GM18507 (cell line): ENCODE results near the gene R3HDM4.
"Not testable (repeated sequence)": the region's sequence is repeated elsewhere in the genome, so short reads cannot be mapped to it uniquely, and the experiment has no call there.

Source experiments
- DNase-seq: peaks from one replicate; pipeline ENCODE4 v3.0.0; 2011; ENCODE audit warnings: low read depth; ENCODE audit not compliant: insufficient read length; ENCODE audit errors: extremely low spot score
- FAIRE-seq: peaks from 2 replicates; lab custom pipeline; 2011; peaks lifted over from hg19 to GRCh38; lab: Jason Lieb, UNC

The R3HDM4 gene

DNA sequence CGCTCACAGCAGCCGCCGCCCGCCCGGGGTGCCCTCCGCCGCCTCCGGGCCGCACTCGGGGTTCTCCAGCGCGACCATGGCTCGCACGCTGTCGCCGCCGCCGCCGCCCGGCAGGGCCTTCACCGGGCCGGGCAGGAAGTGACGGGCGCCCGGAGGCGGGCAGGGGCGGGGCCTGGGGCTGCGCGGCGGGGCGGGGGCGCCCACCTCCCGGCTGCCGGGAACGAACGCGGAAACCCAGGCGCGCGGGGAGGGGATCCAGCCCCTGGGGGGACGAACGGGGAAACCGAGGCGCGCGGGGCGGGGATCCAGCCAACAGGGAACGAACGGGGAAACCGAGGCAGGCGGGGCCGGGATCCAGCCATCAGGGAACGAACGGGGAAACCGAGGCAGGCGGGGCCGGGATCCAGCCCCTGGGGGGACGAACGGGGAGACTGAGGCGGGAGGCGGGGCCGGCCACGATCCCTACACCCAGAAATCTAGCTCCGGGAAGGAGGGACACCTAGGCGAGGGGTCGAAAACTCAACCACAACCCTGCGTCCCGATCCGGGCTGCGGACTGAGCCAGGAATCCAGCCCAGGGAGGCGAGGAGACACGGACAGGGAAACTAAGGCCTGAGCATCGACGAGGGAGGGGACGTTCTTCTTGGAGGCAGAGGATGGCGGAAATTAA, at the start of gene R3HDM4:
TSS of gene R3HDM4 (minus strand) at position 140 of the 669 bp plus-strand sequence. CDS start at position 78, 62 bp downstream.
- DNase-seq: no peak
- FAIRE-seq: peak; percentile 45

DNA sequence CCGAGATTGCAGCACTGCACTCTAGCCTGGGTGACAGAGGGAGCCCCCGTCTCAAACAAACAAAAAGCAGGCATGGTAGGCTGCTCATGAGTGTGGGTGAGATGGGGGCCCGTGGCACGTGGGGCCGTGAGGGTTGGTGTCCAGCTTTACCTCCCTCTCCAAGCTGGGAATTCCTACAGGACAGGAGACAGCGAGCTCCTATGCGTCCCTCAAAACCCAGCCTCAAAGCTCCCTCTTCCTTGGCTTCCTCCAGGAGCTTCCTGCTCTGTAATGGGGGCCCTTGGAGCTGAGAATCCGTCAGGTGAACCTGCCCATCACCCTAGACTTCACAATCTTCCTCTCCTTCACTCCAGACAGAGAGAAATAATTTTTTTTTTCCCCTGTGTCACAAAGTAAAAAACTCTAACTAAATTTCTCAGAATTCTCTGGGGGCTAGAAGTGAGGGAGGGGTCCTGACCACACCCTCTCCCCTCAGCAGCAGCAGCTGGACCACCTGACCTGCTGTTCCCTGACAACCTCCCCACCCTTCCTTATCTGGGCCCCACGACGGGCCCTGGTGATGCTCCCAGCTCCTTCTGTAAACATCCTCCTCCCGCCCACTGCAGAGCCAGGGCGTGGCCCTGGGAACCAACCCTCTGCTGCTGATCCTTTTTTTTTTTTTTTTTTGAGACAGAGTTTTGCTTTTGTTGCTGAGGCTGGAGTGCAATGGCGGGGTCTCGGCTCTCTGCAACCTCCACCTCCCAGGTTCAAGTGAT, 49.0 kb upstream of the R3HDM4 start:
- DNase-seq (no peak), FAIRE-seq (no peak)

DNA sequence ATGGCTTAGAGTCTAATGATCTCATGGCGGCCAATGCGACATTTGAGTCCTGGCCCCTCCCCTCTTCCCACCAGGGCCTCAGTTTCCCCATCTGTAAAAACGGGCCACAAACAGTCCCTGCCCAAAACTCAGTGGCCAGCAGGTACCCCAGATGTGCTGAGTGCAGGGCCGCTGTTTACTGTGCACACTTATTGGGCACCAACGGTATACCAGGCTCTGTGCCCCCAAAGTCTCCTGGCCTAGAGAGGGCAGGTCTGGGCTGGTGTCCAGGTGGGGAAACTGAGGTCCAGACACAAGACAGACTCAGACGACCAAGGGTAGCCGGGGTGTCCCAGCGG, 47.6 kb upstream of the R3HDM4 start:
- FAIRE-seq: no peak

DNA sequence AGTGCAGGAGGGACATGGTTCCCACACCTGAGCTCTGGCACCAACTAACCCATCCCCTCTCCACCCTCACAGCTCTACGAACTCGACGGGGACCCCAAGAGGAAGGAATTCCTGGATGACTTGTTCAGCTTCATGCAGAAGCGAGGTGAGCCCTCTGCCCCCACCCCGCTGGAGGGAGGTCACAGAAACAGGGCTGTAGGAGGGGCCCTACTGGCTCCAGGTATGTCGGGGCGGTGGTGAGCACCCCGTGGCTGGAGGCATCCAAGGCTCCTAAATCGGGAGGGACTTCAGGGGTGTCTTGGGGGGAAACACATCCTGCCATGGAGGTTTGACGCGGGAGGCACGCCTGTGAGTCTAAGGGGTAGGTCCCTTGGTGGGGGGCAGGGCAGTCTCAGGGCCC, 47.0 kb upstream of the R3HDM4 start:
- no peak for DNase-seq
- no peak for FAIRE-seq

More for the DNA sequence above, 47.6 kb upstream of the R3HDM4 start:
- DNase-seq: no peak

DNA sequence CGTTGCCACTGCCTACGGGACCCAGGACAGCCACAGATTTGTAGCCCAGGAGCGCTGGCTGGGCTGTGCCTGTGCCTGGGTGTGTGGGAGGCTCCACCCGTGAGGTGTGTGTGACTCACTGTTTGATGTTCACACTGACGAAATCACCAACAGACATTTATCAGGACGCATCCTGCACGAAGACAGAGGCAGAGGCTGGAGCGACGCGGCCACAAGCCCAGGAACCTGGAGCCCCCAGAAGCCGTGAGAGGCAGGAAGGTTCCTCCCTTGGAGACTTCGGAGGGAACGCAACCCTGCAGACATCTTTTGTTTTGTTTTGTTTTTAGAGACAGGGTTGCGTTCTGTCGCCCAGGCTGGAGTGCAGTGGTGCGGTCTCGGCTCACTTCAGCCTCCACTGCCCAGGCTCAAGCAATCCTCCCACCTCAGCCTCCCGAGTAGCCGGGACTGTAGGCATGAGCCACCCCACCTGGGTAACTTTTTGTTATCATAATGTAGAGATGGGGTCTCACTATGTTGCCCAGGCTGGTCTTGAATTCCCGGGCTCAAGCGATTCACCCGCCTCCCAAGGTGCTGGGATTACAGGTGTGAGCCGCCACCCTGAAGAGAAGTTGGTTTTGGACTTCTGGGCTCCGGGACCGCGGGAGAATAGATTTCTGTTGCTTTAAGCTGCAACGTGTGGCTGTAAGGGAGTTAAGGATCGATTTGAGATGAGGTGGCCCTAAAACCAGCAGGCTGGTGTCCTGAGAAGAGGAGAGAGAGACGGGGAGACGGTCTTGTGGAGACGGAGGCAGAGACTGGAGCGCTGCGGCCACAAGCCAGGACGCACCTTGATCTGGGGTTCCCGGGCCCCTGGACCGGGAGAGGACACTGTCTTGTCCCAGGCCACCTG, 46.2 kb upstream of the R3HDM4 start:
- DNase-seq (no peak), FAIRE-seq (no peak)

DNA sequence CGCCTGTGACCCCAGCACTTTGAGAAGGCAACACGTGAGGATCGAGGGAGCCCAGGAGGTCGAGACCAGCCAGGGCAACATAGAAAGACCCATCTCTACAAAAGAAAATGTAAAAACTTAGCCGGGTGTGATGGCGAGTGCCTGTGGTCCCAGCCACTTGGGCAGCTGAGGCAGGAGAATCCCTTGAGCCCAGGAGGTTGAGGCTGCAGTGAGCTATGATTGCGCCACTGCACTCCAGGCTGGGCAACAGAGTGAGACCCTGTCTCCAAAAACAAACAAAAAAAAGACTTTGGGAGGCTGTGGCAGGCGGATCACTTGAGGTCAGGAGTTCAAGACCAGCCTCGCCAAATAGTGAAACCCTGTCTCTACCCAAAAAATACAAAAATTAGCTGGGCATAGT, 44.6 kb upstream of the R3HDM4 start:
- not testable (repeated sequence) for FAIRE-seq, DNase-seq

DNA sequence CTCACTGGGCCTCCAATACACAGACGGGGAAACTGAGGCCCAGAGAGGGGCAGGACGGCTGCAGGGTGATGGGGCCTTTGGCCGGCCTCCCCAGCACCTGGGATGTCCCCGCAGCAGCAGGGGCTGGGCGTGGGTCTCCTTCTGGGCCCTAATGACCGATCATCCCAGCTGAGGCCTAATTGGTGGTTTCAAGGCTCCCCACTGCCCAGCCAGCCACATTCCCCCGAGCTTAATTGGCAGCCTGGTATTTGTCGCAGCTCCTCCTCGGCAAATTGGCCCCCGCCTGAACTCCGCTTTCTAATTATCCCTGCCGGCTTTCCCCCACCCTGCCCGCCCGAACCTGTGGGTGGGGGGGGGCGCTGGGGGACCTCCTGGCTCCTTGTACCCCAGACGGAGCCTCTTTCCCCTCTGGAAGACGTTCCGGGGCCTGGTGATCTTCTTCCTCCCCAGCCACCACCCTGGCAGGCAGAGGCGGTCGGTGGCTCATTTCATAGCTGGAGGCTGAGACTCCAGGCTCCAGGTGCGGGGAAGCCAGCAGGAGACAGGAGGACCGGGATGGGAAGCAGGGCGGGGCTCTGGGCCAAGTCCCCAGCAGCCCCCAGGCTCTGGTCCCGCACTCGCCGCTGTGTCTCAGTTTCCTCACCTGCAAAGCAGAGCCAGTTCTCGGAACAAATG, 43.9 kb upstream of the R3HDM4 start:
- no peak for FAIRE-seq

DNA sequence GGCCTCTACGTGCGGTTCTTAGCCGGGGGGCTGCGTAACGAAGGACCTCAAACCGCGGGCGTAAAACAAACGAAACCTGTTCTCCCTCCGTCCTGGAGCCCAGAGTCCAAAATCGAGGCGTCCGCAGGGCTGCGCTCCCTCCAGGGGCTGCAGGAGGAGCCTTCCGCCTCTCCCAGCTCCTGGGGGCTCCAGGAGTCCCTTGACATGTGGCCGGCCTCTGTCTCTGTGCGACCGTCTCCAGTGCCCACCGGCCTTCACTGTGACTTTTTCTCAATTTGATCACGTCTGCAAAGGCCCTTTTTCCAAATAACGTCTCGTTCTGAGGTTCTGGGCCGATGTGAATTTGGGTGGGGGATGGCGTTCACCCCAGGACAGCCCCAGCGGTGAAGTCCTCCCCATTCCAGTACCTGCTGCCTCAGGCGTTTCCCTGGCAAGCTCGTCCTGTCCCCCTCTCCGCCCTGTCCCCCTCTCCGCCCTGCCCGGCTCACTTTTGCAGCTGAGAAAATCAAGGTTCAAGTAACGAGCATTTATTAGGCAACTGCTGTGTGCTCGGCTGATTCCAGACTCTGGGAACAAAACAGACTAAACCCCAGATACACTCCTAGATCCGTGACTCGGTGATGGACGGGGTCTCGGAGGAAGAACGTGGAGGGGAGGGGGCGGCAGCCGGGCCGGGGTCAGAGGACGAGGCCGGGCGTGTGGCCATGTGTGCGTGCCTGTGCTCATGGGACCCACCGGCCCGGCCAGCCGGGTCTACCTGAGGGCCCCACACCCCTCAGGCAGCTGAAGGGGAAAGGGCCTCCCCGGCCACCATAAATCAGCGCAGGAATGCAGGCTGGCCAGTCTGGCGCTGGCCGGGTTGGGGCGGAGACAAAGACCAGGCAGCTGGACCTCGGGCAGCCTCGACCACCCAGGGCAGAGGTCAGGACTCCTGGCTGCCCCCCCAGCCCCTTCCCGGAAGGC, 43.1 kb upstream of the R3HDM4 start:
- DNase-seq (no peak), FAIRE-seq (no peak)

More for the DNA sequence above, 43.9 kb upstream of the R3HDM4 start:
- DNase-seq: no peak

DNA sequence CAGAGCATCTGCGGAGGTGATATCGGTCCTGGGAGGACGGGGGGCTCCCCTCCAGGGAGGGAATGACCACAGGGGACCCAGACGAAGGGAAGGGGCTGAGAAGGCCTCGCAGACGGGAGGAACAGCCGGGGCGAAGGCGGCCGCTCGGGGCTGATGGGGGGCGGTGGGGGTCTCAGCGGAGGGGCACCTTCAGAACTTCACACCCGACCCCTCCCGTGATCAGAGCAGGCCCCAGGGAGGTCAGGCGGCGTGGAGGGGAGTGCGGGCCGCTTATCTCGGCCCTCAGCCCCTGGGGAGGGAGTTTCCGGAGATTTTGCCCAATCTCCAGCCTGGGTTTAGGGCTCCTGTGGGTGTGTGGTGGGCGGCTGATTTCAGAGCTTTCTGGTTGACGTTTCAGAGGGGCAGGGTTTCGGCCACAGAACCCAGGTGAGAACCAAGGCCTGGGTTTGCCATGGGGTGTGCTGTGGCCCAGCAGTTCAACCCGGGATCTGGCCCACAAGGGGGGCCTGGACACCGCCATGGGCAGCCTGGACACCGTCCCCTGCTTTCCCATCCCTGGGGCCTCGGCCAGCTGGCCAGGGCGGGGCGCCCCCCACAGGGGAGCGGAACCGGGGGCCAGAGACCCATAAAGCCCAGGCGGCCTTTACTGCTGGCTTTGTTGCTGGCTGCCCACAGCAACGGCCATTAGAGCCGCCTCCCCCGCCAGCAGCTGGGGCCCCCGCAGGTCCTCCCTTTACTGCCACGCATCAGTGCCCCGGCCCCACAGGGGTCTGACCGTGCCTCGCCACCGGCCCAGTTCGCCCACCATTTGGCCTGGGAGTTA, 41.9 kb upstream of the R3HDM4 start:
- DNase-seq: peak; percentile 86
- FAIRE-seq: peak; percentile 96

DNA sequence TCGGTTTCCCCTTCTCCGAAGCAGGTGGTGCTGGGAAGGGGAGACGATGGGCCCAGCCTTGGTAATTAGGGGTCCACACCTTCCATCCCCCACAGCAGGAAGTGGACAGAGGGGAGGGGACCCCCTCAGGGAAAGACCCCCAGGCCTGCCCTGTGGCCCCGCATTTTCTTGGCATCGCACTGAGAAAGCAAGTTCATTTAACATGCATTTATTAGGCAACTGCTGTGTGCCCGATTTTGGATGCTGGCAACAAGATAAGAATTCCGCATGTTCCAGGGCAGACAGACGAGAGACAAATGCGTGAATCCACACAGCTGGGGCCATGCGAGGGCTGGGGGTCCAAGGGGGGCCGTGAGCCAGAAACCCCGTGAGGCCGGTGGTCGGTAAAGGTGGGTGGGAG, 41.3 kb upstream of the R3HDM4 start:
- DNase-seq: no peak
- FAIRE-seq: peak; percentile 60

DNA sequence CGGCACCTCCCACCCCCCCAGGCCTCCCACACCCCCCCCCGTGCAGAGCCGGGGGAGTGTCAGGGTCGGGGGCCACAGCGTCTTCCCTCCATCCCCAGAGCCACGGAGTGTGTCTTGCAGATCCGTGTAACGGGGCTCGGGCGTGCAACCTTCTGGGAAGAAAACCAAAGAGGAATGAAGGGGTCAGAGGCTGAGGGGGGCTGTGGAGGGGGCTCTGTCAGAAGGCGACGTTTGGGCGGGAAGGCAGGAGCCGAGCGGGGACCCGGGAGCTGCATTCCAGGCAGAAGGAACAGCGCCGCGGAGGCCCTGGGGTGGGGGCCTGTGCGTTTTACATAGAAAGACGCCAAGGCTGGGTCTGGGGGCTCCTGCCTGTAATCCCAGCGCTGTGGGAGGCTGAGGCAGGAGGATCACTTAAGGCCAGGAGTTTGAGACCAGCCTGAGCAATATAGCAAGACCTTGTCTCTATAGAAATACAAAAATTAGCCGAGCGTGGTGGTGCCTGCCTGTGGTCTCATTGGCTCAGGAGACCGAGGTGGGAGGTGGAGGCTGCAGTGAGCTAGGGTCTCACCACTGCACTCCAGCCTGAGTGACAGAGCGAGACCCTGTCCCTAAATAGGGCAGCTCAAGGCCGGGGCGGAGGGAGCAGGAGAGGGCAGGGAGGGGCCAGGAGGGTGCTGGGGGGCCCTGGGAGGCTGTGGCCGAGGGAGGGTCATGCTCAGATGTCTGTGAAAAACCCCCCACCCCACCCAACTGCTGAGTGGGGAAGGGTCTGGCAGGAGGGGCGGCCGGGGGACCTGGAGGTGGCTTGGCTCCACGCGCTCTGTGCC, 40.6 kb upstream of the R3HDM4 start:
- DNase-seq (no peak), FAIRE-seq (no peak)

DNA sequence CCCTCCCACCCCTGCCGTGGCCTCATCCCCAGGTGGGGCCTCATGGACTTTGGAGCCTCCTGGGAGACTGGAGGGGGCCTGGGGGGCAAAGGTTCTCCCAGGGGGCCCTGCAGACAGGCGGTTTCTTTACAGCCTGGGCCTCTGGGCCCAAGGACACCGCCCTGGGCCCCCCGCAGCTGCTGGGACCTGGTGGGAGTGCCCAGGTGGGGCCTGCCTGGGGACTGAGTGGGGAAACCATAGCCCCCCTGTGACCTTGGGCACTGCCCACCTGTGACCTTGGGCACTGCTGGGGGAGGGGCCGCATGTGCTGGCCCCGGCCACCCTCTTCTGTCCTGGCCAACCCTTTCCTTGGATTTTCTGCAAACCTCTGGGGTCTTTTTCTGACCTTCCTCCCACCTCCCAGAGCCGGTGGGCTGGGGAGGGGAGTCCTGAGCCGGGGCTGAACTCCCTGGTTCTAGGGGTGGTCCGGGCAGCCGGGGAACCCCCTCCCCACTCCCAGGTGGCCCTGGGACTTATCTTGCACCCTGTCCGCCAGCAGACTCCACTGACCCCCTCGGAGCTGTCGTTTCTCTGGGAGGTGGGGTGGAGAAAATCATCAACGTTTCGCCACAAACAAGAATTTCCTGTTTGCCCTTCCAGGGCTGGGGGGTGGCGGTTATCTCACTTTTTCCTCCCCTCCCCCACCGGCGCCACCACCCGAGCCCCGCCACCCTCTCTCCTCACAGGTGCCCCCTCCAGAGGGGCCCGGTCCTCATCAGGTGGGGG, 39.8 kb upstream of the R3HDM4 start:
- no peak for DNase-seq

DNA sequence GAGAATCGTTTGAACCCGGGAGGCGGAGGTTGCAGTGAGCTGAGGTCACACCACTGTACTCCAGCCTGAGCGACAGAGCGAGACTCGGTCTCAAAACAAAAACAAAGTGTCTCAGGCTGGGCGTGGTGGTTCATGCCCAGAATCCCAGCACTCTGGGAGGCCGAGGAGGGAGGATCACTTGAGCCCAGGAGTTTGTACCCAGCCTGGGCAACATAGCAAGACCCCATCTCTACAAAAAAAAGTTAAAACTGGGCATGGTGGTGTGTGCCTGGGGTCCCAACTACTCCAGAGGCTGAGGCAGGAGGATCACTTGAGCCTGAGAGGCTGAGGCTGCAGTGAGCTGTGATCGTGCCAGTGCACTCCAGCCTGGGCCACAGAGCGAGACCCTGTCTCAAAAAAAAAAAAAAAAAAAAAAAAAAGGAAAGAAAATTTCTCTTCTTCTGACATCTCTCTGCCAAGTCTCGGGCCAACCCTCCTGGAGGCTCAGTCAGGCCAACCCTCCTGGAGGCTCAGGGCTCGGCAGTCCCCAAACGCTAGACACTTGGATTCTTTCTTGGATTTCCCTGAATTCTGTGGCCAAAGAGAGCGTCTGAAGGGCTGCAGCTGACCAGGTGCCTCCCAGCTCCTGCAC, 39.1 kb upstream of the R3HDM4 start:
- DNase-seq (no peak), FAIRE-seq (no peak)

More for the DNA sequence above, 39.8 kb upstream of the R3HDM4 start:
- FAIRE-seq: peak; percentile 71

DNA sequence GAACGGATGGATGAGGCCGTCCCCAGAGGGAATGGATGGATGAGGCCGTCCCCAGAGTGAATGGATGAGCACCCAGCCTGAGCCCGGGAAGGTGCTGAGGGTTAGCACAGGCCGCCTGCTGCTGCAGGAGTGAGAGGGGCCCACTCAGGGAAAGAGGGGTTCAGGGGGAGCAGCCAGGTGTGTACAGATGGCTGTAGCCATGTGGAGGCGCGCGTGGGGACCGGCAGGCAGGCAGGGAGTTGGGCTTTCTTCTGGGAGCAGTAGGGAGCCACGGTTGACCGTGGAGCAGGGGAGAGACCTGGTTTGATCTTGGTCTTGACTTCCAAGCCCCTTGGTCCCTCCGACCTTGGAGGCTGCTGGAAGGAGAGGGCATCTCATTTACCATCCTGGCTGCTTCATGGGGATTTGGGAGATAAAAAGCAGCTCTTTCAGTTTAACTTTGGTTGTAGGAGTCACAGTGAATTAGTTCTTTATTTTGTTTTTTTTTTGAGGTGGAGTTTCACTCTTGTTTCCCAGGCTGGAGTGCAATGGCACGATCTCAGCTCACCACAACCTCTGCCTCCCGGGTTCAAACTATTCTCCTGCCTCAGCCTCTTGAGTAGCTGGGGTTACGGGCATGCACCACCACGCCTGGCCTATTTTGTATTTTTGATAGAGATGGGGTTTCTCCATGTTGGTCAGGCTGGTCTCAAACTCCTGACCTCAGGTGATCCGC, 37.5 kb upstream of the R3HDM4 start:
- FAIRE-seq (peak; percentile 73), DNase-seq (no peak)

DNA sequence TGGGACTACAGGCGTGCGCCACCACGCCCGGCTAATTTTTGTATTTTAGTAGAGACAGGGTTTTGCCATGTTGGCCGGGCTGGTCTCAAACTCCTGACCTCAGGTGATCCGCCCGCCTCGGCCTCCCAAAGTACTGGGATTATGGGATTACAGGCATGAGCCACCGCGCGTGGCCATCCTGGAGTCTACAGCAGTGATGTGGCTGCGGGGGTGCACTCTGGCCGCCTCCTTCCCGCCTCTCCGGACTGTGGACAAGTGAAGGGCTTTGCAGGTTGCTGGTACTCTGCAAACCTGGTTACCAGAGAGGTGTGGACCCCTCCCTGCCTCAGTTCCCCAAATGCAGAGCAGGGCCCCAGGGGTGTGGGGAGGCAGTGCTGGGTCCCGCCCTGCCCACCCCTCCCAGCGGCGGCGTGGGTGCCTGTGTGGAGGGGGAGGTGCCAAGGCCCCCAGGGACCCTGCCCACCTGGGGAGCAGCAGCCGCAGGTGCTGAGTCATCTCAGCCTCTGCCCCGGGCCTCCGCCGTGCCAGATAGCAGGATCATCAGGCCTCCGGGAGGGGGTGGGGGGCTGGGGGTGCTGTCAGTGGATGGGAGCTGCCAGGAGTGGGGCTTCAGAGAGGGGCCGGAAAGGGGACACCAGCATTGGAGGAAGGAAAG, 36.0 kb upstream of the R3HDM4 start:
- FAIRE-seq: peak; percentile 60
- DNase-seq: no peak
